ENCODE data around the gene CORO6. TPM values are rescaled to one million over a fixed set of nuclear protein-coding genes. Genes with fewer than 3 reads are reported as not detected.

The CORO6 gene
- total and polyA plus RNA-seq, 12 donors: 53.2 to 262 (median 90.9) TPM

- DNase-seq (no peak), ATAC-seq (no peak)
- Histone ChIP-seq H3K4me1 (peaks cover 14 to 89% (median 72%) of the 10 kb centered on the region in 9 donors), H3K27ac (peak overlapping the region in 2 of 10 donors; percentile 26 to 37), H3K9me3 (no peaks in the 10 kb centered on the region), H3K27me3 (peaks cover 0 to 43% (median 0%) of the 10 kb centered on the region in 7 donors), H3K36me3 (peaks cover 0 to 5% (median 0%) of the 10 kb centered on the region in 9 donors), H3K4me3 (peak overlapping the region; percentile 14 to 60 (median 50))
- intact Hi-C loops (cut with DNase I): loop anchor here in 4 of 10 donors (5.0 to 10.0 kb wide), 4 partner anchors 158 to 318 kb away; partner anchors contain the start of gene SSH2 (in 2 of the 4)
- no peak for TF ChIP-seq CTCF (IDR thresholded peaks at IDR 0.05)
- WGBS, 2 donors: 62 to 68% methylated on average over 32 of the region's 32 CpGs
Measured at GRCh38 chr17:29616300-29617048, 6.2 kb downstream of the CORO6 start.

- peaks cover 0 to 5% (median 0%) of the 10 kb centered on the region in 9 donors for H3K36me3 ChIP-seq
- ATAC-seq: peak; percentile 28 to 79 (median 64)
- peak; percentile 75 to 86 for DNase-seq
- 21 to 32% methylated on average over 74 of the region's 74 CpGs for WGBS, 2 donors
- intact Hi-C loops (cut with DNase I): loop anchor here in 4 of 10 donors (5.0 to 10.0 kb wide), 4 partner anchors 159 to 319 kb away; partner anchors contain the start of gene SSH2 (in 2 of the 4)
- no peaks in the 10 kb centered on the region for H3K9me3 ChIP-seq
- peaks cover 0 to 43% (median 0%) of the 10 kb centered on the region in 7 donors for H3K27me3 ChIP-seq
- H3K27ac ChIP-seq: peak overlapping the region in 4 of 10 donors; percentile 26 to 71 (median 36)
- H3K4me1 ChIP-seq: peaks cover 14 to 81% (median 65%) of the 10 kb centered on the region in 9 donors
- H3K4me3 ChIP-seq: peak overlapping the region; percentile 14 to 60 (median 50)
- TF ChIP-seq CTCF (IDR thresholded peaks at IDR 0.05): peak in 1 of 9 donors; percentile 15
Measured at GRCh38 chr17:29615492-29616299, 7.0 kb downstream of the CORO6 start.

- no peak for TF ChIP-seq CTCF (IDR thresholded peaks at IDR 0.05)
- 57 to 58% methylated on average over 15 of the region's 15 CpGs for WGBS, 2 donors
Measured at GRCh38 chr17:29615048-29615385, 7.7 kb downstream of the CORO6 start.

More at GRCh38 chr17:29615048-29615385, 7.7 kb downstream of the CORO6 start:
- H3K27me3 ChIP-seq: peaks cover 0 to 43% (median 0%) of the 10 kb centered on the region in 7 donors
- no peak for ATAC-seq
- peaks cover 0 to 5% (median 0%) of the 10 kb centered on the region in 9 donors for H3K36me3 ChIP-seq
- H3K27ac ChIP-seq: peak overlapping the region in 2 of 10 donors; percentile 13 to 71
- H3K4me3 ChIP-seq: peak overlapping the region in 6 of 10 donors; percentile 49 to 60 (median 54)
- H3K4me1 ChIP-seq: peaks cover 14 to 74% (median 59%) of the 10 kb centered on the region in 9 donors
- no peak for DNase-seq
- intact Hi-C loops (cut with DNase I): loop anchor here in 4 of 10 donors (5.0 to 10.0 kb wide), 4 partner anchors 160 to 320 kb away; partner anchors contain the start of gene SSH2 (in 2 of the 4)
- no peaks in the 10 kb centered on the region for H3K9me3 ChIP-seq
